GM06990 (cell line): Measurements from ENCODE around the gene RBFOX1.

Experiments
- DNase-seq: peaks from one replicate; pipeline ENCODE4 v3.0.0-alpha.2; 2011; ENCODE audit not compliant: insufficient read length; ENCODE audit errors: extremely low read depth
- H3K27me3 ChIP-seq: replicated peaks from 2 replicates; pipeline ENCODE4 v1.6.0; 2011; ENCODE audit warnings: low read length; ENCODE audit not compliant: control insufficient read depth, insufficient read depth
- H3K36me3 ChIP-seq: 2 replicates; pipeline ENCODE4 v1.5.1; 2011; ENCODE audit warnings: low read length; ENCODE audit not compliant: control insufficient read depth, insufficient read depth
- H3K4me3 ChIP-seq: replicated peaks from 2 replicates; pipeline ENCODE4 v1.5.1; 2011; ENCODE audit warnings: low read depth, mild to moderate bottlenecking, control low read depth, low read length
- TF ChIP-seq, protein P1 (sequence below): IDR thresholded peaks from 2 replicates; pipeline ENCODE4 v1.5.1; 2011; ENCODE audit warnings: low read length, control low read depth, mild to moderate bottlenecking, inconsistent platforms; ENCODE audit not compliant: insufficient read depth, poor library complexity, severe bottlenecking

The RBFOX1 gene

DNA sequence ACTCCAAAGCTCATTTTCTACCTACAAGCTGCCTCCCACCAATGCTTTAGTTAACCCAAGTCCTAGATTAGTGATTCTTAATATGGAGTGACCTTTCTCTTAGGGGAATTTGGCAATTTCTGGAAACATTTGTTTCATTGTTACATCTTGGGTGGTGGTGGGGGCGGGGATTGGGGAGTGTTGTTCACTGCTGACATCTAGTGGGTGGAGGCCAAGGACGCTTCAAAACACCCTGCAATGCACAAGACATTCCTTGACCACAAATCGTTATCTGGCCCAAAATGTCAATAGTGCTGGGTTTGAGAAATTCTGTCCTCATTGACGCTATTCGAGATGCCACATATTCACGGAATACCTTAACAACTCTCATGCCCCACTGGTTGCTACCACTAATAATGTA lies 282.9 kb downstream of the RBFOX1 start:
- TF ChIP-seq, protein P1, sequence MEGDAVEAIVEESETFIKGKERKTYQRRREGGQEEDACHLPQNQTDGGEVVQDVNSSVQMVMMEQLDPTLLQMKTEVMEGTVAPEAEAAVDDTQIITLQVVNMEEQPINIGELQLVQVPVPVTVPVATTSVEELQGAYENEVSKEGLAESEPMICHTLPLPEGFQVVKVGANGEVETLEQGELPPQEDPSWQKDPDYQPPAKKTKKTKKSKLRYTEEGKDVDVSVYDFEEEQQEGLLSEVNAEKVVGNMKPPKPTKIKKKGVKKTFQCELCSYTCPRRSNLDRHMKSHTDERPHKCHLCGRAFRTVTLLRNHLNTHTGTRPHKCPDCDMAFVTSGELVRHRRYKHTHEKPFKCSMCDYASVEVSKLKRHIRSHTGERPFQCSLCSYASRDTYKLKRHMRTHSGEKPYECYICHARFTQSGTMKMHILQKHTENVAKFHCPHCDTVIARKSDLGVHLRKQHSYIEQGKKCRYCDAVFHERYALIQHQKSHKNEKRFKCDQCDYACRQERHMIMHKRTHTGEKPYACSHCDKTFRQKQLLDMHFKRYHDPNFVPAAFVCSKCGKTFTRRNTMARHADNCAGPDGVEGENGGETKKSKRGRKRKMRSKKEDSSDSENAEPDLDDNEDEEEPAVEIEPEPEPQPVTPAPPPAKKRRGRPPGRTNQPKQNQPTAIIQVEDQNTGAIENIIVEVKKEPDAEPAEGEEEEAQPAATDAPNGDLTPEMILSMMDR, result no peak
- Histone ChIP-seq H3K27me3 (no peaks in the 10 kb centered on the region), H3K36me3 (no peaks in the 10 kb centered on the region), H3K4me3 (no peak overlapping the region)
- DNase-seq, result no peak

GRCh38 chr16:7624871-7625766 lies 292.5 kb downstream of the RBFOX1 start:
- Histone ChIP-seq H3K36me3 (no peaks in the 10 kb centered on the region), H3K4me3 (no peak overlapping the region), H3K27me3 (no peaks in the 10 kb centered on the region)
- TF ChIP-seq, protein P1, result no peak
- DNase-seq, result no peak

- Histone ChIP-seq H3K4me3 (no peak overlapping the region), H3K27me3 (no peaks in the 10 kb centered on the region), H3K36me3 (no peaks in the 10 kb centered on the region)
- no peak for DNase-seq
- TF ChIP-seq, protein P1, result no peak
These were observed 296.3 kb downstream of the RBFOX1 start for GRCh38 chr16:7628981-7629380.

DNA sequence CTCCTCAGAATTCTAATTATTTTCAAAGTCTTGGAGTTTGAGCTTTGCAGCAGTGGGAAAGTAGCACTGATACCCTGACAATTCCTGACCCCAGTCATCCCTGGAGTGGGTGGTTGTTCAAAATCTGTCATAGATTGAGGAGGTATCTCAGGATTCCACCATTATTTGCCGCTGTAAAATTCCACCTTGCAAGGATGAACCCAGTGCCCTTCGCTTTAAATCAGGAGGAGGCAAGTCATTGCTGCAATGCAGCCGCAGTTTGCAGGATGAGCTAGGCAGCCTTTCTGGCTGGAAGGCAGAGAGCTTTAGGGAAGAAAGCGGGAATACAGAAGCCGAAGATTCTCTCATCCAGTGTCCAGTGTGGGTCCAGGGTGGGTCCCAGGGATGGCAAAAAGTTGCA lies 296.9 kb downstream of the RBFOX1 start:
- Histone ChIP-seq H3K27me3 (no peaks in the 10 kb centered on the region), H3K36me3 (no peaks in the 10 kb centered on the region), H3K4me3 (no peak overlapping the region)
- DNase-seq, result no peak
- TF ChIP-seq, protein P1, result no peak

DNA sequence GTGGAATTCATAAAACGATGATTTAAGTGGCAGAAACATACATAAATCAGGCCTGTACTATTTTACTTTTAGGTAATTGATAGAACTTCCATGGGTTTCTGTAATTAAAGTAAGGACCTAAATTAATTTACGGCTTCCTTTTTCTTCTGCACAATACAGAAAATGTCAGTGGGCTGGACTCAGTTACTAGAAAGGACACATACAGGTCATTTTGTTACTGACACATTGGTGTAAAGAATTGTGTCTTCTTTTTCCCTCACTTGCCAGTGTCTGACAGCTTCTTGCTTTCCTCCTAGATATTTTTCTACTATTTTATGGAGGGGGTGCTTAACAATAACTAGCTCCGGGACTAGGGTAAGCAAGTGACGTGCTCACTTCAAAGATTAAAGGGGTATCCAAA lies 304.8 kb downstream of the RBFOX1 start:
- no peaks in the 10 kb centered on the region for H3K36me3 ChIP-seq
- DNase-seq, result no peak
- TF ChIP-seq, protein P1, result no peak
- H3K4me3 ChIP-seq, result no peak overlapping the region
- no peaks in the 10 kb centered on the region for H3K27me3 ChIP-seq

DNA sequence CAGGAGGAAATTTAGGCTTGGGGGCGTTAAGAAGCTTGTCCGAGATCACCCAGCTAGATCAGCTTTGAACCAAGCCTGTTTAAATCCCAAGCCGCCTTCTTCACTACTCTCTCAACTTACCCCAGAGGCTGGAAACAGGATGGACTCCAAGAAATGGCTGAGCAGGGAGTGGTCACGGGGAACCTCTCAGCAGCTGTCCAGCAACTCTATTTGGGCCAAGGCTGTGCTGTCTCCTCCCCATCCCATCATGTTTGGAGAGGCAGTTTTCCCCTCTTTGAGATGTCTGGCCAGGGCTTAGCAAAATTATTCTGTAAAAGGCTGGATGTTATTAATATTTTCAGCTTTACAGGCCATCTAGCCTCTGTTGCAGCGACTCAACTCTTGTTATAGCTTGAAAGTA lies 305.7 kb downstream of the RBFOX1 start:
- DNase-seq, result no peak
- Histone ChIP-seq H3K4me3 (no peak overlapping the region), H3K27me3 (no peaks in the 10 kb centered on the region), H3K36me3 (no peaks in the 10 kb centered on the region)
- TF ChIP-seq, protein P1, result no peak
